Lower lobe of right lung (tissue), 2 donors: ENCODE data around the gene VPS72. TPM values are rescaled to one million over a fixed set of nuclear protein-coding genes. Genes with fewer than 3 reads are reported as not detected.

Source experiments
- ATAC-seq, 2 donors: fragments of 200-7000 bp; cut with Tn5 transposase; one replicate each; pipeline ENCODE4 v1.9.1; 2020 to 2022; ENCODE audit warnings: mild to moderate bottlenecking in 2 of 2, moderate library complexity in 2 of 2
- DNase-seq: peaks from one replicate; pipeline ENCODE4 v3.0.0-alpha.2; 2020
- H3K27ac ChIP-seq: fragments of 200-600 bp; one replicate; pipeline ENCODE4 v1.8.0; 2022
- H3K27me3 ChIP-seq: fragments of 200-600 bp; one replicate; pipeline ENCODE4 v1.8.0; 2022; ENCODE audit warnings: low read depth
- H3K36me3 ChIP-seq: fragments of 200-600 bp; one replicate; pipeline ENCODE4 v1.8.0; 2022; ENCODE audit warnings: mild to moderate bottlenecking
- H3K4me1 ChIP-seq: fragments of 200-600 bp; one replicate; pipeline ENCODE4 v1.8.0; 2022
- H3K4me3 ChIP-seq: fragments of 200-600 bp; one replicate; pipeline ENCODE4 v1.8.0; 2022; ENCODE audit warnings: mild to moderate bottlenecking
- H3K9me3 ChIP-seq: fragments of 200-600 bp; one replicate; pipeline ENCODE4 v1.8.0; 2022
- CTCF ChIP-seq: fragments of 200-600 bp; IDR thresholded peaks from one replicate; pipeline ENCODE4 v1.8.0; 2022; ENCODE audit warnings: antibody characterized with exemption, mild to moderate bottlenecking
- intact Hi-C: fragments of 100-400 bp; cut with DNase I; formaldehyde crosslinking; loops from one replicate; pipeline ENCODE4 v1.11.0; 2022
- total RNA-seq: library from RNA; stranded (reverse); fragmentation: NEBNext Ultra II Directional; extraction: Animal tissue kit (Norgen Biotek cat#: 25700); gene quantifications from one replicate; pipeline ENCODE4 v1.2.1, GENCODE V29; 2021
- donor health status: DM: no; HTN: yes; CAD: no; lungs with severe emphysema.

VPS72 gene
- total RNA-seq, 1 donor from 2014 or later = 45.3 TPM

DNA sequence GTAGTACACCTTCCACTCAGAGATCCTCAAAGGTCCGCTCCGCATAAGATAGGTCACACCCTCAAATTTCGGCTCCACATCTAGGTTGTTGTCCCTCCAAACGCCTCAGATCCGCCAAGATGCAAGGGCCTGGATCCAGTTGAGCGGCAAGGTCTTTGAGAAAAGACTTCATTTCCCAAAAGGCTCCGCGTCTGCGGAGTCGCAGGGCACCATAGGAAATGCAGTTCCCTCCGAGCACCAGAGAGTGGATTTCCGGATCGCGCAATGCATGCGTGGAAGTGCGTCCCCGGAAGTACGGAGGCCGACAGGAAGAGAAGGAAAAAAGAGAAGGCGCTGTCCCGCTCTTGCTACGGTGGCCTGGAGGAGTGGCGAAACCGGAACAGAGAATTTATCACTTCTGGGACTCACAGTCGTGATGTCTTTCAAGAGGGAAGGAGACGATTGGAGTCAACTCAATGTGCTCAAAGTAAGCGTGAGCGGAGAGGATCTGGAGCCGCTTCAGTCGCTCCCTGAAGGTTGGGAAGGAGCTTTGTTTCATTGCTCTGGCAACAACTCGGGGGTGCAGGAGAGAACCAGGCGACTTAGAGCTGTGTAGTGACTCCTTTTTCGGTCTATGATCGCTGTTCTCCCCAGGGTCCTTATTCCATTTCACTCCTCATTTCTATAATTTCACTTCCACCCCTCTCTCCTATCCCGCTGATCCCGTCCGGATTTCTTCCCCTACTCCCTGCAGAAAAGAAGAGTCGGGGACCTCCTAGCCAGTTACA is 24.1 kb downstream of the VPS72 start, which contains the start of the genes LYSMD1 and SCNM1:
Gene LYSMD1 (minus strand): TSS at position 165 of the 767 bp plus-strand sequence. CDS start 644 bp downstream, outside the sequence.
Gene SCNM1 (plus strand): TSS at position 407 of the 767 bp plus-strand sequence. CDS start 9 bp downstream, at position 416.
- intact Hi-C loops = no loop called here
- H3K27me3 ChIP-seq = no peaks in the 10 kb centered on the region
- ATAC-seq (peak; percentile 97), DNase-seq (peak; percentile 97)
- H3K27ac ChIP-seq = peak within 1 kb of the TSS; percentile 85
- peaks cover 26% of the 10 kb centered on the region for H3K4me1 ChIP-seq
- H3K4me3 ChIP-seq = peak within 1 kb of the TSS; percentile 86
- no peak for TF ChIP-seq CTCF
- H3K9me3 ChIP-seq = no peaks in the 10 kb centered on the region
- H3K36me3 ChIP-seq = peaks cover 56% of the 10 kb centered on the region

GRCh38 chr1:151165281-151165737 is 24.7 kb downstream of the VPS72 start:
- TF ChIP-seq CTCF = no peak
- Histone ChIP-seq H3K4me3 (peak overlapping the region; percentile 86), H3K36me3 (peaks cover 56% of the 10 kb centered on the region), H3K4me1 (peaks cover 26% of the 10 kb centered on the region), H3K9me3 (no peaks in the 10 kb centered on the region), H3K27me3 (no peaks in the 10 kb centered on the region), H3K27ac (peak overlapping the region; percentile 85)
- intact Hi-C loops = no loop called here
- ATAC-seq = peak; percentile 55 to 62
- DNase-seq = no peak

DNA sequence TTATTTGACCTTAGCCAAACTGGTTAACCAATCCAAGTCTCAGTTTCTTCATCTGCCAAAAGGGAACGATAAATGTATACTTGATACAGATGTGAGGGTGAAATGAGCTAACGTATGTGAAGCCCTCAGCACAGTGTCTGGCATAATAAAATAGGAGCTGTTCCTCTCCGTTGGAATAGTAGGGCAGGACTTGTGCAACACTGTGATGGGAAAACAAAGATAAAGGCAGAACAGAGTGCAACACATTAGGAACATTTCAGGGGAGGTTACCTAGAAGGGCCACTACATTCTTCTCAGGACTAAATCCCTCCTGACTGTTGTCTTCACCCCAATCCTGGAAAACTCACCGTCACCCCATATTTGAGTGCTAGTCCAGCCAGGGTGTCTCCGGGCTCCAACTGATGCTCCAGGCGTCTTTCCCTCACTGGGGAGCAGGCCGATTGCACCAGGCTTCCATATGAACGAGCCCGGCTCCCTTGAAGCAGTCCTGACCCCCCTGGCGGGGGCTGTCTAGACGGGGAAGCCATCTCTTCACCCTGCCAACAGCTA is 25.2 kb downstream of the VPS72 start:
- Histone ChIP-seq H3K4me1 (peaks cover 31% of the 10 kb centered on the region), H3K36me3 (peaks cover 56% of the 10 kb centered on the region), H3K27me3 (no peaks in the 10 kb centered on the region), H3K9me3 (no peaks in the 10 kb centered on the region), H3K27ac (peak overlapping the region; percentile 85), H3K4me3 (peak overlapping the region; percentile 86)
- intact Hi-C loops = no loop called here
- no peak for TF ChIP-seq CTCF
- ATAC-seq = peak in 1 of 2 donors; percentile 2
- DNase-seq = peak; percentile 59

- intact Hi-C loops = loop anchor here (5.0 kb wide), 1 partner anchor 62 kb away; no protein-coding TSS in a partner anchor
- Histone ChIP-seq H3K27me3 (no peaks in the 10 kb centered on the region), H3K36me3 (peaks cover 59% of the 10 kb centered on the region), H3K9me3 (no peaks in the 10 kb centered on the region), H3K4me3 (no peak overlapping the region), H3K27ac (no peak overlapping the region), H3K4me1 (peaks cover 26% of the 10 kb centered on the region)
- TF ChIP-seq CTCF = no peak
- ATAC-seq (no peak), DNase-seq (no peak)
These were observed 30.6 kb downstream of the VPS72 start for GRCh38 chr1:151159373-151159772.

GRCh38 chr1:151158751-151159251 is 31.2 kb downstream of the VPS72 start:
- no peaks in the 10 kb centered on the region for H3K27me3 ChIP-seq
- H3K4me1 ChIP-seq = peaks cover 22% of the 10 kb centered on the region
- ATAC-seq (no peak), DNase-seq (no peak)
- H3K4me3 ChIP-seq = no peak overlapping the region
- no peaks in the 10 kb centered on the region for H3K9me3 ChIP-seq
- intact Hi-C loops = loop anchor here (5.0 kb wide), 1 partner anchor 62 kb away; no protein-coding TSS in a partner anchor
- no peak overlapping the region for H3K27ac ChIP-seq
- no peak for TF ChIP-seq CTCF
- peaks cover 59% of the 10 kb centered on the region for H3K36me3 ChIP-seq
